T-helper 2 cell (primary cell): ENCODE data around the gene MCTP2.

Experiments used
- DNase-seq, 5 experiments: peaks; one replicate each; pipeline versions ENCODE4 v3.0.0 to v3.0.0-alpha.2; 2012 to 2022
- total RNA-seq, 2 donors: gene quantifications; one replicate each; lab custom pipeline; 2026; lab: John Stamatoyannopoulos, UW

Gene MCTP2, protein sequence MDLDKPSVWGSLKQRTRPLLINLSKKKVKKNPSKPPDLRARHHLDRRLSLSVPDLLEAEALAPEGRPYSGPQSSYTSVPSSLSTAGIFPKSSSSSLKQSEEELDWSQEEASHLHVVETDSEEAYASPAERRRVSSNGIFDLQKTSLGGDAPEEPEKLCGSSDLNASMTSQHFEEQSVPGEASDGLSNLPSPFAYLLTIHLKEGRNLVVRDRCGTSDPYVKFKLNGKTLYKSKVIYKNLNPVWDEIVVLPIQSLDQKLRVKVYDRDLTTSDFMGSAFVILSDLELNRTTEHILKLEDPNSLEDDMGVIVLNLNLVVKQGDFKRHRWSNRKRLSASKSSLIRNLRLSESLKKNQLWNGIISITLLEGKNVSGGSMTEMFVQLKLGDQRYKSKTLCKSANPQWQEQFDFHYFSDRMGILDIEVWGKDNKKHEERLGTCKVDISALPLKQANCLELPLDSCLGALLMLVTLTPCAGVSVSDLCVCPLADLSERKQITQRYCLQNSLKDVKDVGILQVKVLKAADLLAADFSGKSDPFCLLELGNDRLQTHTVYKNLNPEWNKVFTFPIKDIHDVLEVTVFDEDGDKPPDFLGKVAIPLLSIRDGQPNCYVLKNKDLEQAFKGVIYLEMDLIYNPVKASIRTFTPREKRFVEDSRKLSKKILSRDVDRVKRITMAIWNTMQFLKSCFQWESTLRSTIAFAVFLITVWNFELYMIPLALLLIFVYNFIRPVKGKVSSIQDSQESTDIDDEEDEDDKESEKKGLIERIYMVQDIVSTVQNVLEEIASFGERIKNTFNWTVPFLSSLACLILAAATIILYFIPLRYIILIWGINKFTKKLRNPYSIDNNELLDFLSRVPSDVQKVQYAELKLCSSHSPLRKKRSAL
- 10.6 to 12.7 reads per million in 2 donors for total RNA-seq

GRCh38 chr15:94230883-94231722, at the start of gene MCTP2:
Gene MCTP2 (plus strand): TSS chr15:94231561. CDS start chr15:94298266, 66,705 bp downstream.
- DNase-seq: peak; percentile 26 to 92 (median 67)

DNA sequence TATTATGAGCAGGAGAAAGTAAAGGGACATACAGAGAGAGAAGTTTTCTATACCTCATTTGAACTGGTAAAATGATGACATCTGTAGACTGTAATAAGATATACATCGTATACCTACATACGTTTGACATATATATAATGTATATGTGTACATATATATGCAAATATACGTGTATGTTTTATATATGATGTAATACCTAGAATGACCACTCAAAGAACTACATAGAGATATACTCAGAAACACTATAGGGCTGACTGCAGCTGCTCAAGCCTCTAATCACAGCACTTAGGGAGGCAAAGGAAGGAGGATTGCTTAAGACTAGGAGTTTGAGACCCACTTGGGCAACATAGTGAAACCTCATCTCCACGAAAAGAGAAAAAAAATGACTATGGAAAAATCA, 48.5 kb upstream of the MCTP2 start:
- DNase-seq: no peak

DNA sequence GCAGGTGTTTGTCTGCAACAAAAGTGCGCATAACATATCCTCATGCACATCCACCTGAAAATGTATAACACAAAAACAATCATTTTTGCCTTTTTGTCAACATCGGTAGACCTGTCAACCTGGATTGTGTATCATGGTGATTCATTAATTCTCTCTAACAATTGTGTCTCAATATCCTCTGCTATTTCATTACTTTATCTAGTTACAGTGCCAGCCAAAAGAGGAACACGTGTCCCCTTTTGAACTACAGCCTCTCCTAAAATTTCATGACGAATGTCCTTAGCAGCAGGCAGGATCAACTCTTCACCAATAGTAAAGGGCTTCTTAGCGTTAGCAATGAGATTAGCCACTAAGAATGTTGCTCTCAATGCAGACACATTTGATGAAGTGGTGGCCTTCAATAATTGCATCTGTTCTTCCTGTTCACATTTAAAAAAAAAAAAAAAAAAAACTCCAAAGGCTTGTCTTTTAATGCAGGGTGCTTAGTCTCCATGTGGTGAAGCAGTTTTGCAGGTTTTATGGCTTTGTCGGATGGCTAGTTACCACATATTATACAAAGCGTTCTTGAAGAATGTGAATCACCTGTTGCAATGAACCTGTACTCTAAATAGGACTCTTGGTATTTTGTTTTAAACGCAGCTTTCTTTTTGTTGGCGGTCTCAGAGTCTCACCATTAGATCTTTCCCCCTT, 45.7 kb upstream of the MCTP2 start:
- DNase-seq: no peak

DNA sequence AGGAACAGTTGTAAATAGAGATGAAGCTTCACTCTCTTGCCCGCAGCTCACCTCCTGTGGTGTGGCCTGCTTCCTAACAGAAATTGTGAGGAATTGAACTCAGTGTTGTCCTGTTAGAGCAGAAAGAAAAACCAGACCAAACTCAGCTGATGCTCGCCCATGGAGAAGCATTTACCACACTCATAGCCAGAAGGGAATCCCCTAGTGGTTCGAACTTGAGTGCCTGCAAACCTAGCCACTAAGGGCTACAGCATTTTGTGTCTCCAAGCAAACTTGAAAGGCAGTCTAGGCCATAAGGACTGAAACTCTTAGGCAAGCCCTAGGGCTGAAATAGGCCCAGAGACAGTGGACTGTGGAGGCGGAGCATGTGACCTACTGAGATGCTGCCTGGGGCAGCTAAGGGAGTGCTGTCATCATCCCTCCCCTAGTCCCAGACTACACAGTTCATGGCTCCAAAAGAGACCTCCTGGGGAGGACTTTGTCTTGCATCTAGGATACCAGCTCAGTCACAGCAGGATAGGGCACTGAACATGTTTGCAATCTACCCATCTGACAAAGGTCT, 44.5 kb upstream of the MCTP2 start:
- no peak for DNase-seq

GRCh38 chr15:94193906-94194305, 37.5 kb upstream of the MCTP2 start:
- no peak for DNase-seq

- no peak for DNase-seq
Observed at GRCh38 chr15:94196531-94196930, 34.8 kb upstream of the MCTP2 start.

DNA sequence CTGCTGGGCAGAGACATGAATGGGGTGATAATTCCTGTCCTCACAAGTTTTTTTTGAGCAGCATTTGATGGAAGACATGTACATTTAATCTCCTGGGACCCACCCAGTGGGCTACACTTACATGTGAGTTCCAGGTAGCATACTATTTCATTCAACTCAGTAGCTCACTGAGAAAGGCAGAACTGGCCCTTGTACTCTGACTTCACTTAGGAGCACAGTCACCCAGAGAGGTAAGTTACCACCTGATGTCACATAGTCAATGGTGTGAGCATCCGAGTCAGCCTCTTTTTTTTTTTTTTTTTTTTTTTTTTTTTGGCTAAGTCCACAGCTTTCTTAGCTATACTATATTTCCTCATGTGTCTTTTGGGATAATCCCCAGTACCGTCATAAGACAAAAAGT, 32.7 kb upstream of the MCTP2 start:
- DNase-seq: no peak

DNA sequence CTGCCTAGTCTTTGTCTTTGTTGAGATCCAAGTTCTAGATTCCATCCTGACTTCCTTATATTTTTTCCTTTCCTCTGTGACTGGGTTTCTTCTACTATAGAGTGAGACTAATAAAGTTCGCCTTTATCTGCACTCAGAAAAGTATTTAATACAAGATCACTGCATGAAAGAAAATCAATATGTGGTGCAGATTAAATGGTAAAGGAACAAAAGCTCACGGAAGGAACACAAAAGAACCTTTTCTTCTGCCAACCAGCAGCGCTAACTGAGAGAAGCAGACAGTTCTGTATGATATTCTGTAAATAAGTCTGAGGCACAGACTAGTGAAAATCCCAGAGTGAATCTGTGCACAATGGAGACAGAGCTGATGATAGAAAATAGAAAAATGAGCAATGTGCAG, 31.6 kb upstream of the MCTP2 start:
- no peak for DNase-seq

- DNase-seq: no peak
Observed at GRCh38 chr15:94203306-94203705, 28.1 kb upstream of the MCTP2 start.

DNA sequence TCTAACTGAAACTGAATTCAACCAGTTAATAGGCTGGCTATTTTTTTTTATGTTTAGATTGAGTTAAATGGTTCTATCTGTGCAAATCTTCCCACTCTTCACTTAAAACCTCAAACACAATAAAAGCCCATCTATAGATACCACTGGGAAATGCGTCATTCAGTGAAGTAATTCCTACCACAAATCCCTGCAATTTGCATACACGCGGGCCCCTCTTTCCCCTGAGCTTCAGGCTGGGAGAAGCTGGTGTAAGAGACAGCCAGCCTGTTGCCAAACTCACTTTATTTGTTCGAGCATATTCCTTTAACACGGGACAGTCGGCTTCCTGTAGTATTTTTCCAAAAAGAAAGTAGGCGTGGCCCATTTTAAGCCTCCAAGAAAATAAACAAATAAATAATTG, 26.0 kb upstream of the MCTP2 start:
- no peak for DNase-seq

DNA sequence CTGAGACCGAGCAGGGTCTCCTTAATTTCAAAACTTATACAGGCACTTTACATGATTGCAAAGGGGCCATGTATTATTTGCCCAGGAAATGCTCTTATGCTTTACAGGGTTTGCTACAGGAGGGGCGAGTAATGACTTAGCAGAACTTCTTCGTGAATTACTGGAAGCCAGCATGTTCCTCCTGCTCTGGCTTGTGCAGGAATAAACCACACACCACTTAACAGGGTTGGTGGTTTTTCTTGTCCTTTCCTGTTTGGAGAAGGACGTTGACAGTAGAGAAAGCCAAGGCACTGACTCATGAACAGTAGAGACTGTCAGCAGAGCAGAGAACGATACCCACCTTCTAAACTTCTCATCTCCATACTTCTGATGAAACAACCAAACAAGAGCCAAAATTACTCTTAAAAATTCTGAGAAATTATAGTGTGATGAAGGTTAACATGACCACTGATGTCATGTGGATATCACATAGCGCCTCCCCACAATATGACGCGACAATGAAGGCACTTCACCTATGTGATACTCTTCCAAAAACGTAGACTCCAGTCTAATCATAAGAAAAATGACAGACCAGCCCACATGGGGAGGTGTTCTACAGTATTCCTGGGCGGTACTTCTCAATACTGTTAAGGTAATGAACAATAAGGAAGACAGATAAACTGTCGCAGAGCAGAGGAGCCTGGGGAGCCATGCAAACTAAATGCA, 24.7 kb upstream of the MCTP2 start:
- peak in 1 of 5 experiments; percentile 67 for DNase-seq

DNA sequence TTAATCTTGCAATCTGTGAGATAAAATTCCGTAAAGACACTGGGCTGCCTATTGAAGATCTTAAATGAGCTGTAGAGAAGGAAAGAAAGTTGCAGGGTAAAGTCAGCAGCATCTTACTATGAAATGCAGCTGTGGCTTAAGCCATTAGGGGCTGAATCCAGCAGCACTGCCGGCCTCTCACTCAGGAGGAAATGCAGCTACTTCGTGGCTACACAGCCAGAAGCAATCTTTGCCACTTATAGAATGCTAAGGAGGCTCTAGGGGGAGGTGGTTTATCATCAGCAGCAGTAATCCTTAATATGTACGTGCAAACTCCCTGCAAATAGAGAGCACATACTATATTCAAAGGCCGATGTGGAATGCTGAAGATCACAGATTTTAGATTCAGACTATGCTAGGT, 19.1 kb upstream of the MCTP2 start:
- DNase-seq: no peak

DNA sequence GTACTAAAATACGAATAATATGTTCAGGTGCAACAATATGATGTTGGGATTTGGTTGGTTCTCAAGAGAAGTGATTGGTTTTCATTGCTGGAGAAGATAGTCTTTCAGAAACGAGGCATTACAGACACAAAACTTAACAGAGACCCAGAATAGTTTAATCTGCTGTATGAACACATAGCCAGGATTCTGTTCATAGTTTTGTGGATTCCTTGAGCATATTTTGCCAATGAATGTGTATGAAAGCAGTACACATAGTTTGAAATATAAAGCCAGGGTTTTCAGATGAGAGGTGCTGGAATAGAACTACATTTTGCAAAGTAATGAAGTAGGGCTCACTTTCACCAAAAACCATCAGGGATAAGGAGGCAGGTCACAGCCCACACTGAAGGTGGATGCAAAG, 5.7 kb upstream of the MCTP2 start:
- DNase-seq: no peak

DNA sequence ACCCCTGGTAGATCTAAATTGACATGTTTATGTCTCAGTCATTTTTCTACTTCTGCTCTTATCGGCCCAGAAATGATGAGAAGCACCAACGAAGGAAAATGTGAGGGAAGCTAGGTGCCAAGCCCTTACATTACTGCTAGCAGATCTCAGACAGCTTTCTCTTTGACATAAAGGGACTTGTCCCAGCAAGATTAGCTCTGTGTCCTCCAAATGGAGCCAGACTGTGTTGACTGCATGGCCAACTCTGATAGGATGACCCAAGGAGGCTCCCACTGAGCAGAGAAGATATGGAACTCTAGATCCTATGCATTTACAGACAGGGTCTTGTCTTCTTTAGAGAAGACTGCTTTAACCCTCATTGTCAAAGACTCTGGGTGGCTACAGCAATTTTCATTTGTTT, 2.8 kb upstream of the MCTP2 start:
- DNase-seq: no peak

- peak in 3 of 5 experiments; percentile 23 to 85 (median 77) for DNase-seq
Observed at GRCh38 chr15:94229591-94230369, 1.6 kb upstream of the MCTP2 start.

DNA sequence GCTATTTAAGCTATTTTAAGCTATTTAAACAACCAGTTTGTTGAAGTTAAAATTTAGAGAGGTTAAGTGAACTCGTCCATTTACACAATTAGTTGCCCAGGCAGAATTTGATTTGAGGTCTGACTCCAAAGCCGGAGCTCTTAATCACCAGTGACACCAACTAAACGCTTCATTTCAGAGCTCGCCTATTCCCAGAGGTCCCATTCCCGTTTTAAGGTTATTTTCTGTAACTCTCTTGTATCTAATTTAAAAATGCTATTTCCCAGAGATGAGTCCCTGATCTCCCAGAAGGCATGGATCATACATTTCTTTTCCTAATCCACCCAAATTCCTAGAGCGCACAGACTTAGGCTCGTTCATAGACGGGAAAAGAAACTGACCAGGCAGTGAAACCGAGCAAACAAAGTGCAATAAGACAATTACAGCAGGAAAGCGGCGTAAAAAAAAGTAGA, 904 bp upstream of the MCTP2 start:
- no peak for DNase-seq

- DNase-seq: peak in 1 of 5 experiments; percentile 35
Observed at GRCh38 chr15:94231723-94232468, 535 bp downstream of the MCTP2 start.

GRCh38 chr15:94233441-94233840, 2.1 kb downstream of the MCTP2 start:
- no peak for DNase-seq

DNA sequence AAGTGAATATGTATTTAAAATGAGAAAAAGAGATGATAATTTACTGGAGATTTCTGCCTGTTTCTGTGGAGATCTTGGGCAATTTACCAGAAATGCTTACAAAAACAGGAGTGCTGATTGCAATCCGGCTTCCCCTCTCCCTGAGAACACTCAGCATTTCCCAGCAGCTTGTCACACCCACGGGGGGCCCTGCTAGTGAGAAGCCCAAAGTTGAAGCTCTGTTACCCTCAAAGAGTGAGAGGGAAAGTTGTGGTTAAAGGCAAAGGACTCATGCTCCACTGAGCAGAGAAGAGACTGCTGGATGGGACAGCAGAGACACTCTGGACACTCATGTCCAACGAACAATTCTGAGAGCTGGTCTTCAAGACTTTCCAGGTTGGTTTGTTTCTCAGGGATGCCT, 2.9 kb downstream of the MCTP2 start:
- peak in 1 of 5 experiments; percentile 9 for DNase-seq
